IPS-18a (cell line): ENCODE measurements around the gene RAB11B.
A peak's percentile ranks its signal among the peaks of the same experiment; 100 is the strongest.

Experiments used
- H3K27ac ChIP-seq: one replicate; pipeline ENCODE4 v1.5.1; 2013; ENCODE audit warnings: low read length
- H3K27me3 ChIP-seq: one replicate; pipeline ENCODE4 v1.6.1; 2013; ENCODE audit warnings: mild to moderate bottlenecking, low read length; ENCODE audit not compliant: control insufficient read depth, insufficient read depth
- H3K36me3 ChIP-seq: one replicate; pipeline ENCODE4 v1.6.1; 2013; ENCODE audit warnings: low read depth, low read length; ENCODE audit not compliant: control insufficient read depth
- H3K4me1 ChIP-seq: one replicate; pipeline ENCODE4 v1.6.1; 2013; ENCODE audit warnings: low read depth, low read length; ENCODE audit not compliant: control insufficient read depth
- H3K4me3 ChIP-seq: one replicate; pipeline ENCODE4 v1.5.1; 2013; ENCODE audit warnings: low read length
- H3K9ac ChIP-seq: one replicate; pipeline ENCODE4 v1.6.1; 2013; ENCODE audit warnings: mild to moderate bottlenecking, low read length, moderate library complexity
- H3K9me3 ChIP-seq: one replicate; pipeline ENCODE4 v1.6.1; 2013; ENCODE audit warnings: low read depth, low read length; ENCODE audit not compliant: control insufficient read depth

RAB11B gene

DNA sequence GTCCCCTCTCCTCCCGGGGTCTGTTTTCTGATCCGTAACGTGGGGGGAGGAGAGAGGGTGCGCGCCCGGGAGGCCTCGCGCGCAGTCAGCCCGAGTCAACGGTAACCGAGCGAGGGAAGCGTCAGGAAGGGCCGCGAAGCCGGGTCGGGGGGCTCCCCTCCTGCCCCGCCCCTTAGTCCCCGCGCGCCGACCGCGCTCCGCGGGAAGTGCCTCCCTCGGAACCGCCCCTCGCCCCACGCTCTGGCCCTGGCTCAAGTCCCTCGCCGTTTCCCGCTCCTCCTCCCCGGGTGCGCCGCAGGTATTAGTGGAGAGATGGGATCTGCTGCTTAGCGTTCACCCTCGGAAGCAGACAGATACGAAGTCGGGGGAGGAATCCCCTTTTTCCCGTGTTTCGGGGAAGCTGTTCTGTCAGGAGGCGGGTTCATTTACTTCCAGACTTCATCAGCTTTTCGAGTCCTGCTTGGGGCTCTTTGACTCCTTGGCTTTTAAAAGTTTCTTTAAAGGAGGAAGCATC is 55.4 kb downstream of the RAB11B start:
- Histone ChIP-seq H3K9me3 (no peaks in the 10 kb centered on the region), H3K27me3 (no peaks in the 10 kb centered on the region), H3K9ac (peak overlapping the region; percentile 98), H3K4me3 (peak overlapping the region; percentile 88), H3K27ac (peak overlapping the region; percentile 93), H3K4me1 (peaks cover 33% of the 10 kb centered on the region), H3K36me3 (peaks cover 19% of the 10 kb centered on the region)

DNA sequence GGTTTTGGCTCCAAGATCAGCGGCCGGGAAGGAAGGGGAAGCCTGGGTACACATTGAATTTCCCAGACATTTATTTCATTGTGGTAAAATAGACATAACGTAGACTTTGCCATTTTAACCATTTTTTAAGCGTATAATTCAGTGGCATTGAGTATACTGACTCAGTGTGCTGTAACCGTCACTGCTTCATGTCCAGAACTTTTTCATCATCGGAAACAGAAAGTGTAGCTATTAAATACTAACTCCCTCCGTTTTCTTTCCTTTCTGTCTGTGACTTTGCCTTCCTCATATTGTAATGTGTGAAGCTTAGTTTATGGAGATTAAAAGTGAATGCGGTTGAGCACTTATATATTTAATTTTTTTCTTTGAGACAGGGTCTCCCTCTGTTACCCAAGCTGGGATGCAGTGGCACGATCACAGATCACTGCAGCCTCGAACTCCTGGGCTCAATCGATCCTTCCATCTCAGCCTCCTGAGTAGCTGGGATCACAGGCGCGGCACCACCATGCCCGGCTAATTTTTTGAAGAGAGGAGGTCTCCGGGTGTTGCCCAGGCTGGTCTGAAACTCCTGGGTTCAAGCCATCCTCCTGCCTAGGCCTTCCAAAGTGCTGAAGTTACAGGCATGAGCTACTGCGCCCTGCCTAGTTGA is 56.0 kb downstream of the RAB11B start:
- Histone ChIP-seq H3K4me1 (peaks cover 33% of the 10 kb centered on the region), H3K27ac (peak overlapping the region; percentile 93), H3K27me3 (no peaks in the 10 kb centered on the region)

DNA sequence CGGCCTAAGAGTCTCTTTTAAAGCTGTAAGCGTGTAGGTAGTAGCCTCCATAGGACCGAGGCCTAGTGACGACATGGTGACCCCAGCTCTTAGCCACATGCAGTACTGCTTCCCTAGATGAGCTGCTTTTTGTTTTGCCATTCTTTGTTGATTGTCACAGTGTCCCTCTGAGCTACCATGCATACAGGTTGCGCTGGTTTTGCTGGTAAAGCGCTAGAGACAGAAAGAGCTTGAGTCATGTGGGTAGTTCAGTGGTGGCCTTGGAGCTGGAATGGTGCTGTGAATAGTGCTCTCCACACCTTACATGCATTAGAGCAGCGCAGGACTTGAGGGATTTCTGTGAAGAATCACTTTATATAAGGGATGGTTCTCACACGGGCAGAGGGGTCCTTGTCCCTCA is 59.7 kb downstream of the RAB11B start:
- H3K27ac ChIP-seq = no peak overlapping the region
- peaks cover 34% of the 10 kb centered on the region for H3K4me1 ChIP-seq
- H3K9me3 ChIP-seq = no peaks in the 10 kb centered on the region
- no peaks in the 10 kb centered on the region for H3K27me3 ChIP-seq
- peaks cover 38% of the 10 kb centered on the region for H3K36me3 ChIP-seq
- no peak overlapping the region for H3K9ac ChIP-seq
- H3K4me3 ChIP-seq = no peak overlapping the region

More for the DNA sequence above, 56.0 kb downstream of the RAB11B start:
- H3K4me3 ChIP-seq = peak overlapping the region; percentile 88
- H3K36me3 ChIP-seq = peaks cover 19% of the 10 kb centered on the region
- H3K9me3 ChIP-seq = no peaks in the 10 kb centered on the region
- H3K9ac ChIP-seq = peak overlapping the region; percentile 98

DNA sequence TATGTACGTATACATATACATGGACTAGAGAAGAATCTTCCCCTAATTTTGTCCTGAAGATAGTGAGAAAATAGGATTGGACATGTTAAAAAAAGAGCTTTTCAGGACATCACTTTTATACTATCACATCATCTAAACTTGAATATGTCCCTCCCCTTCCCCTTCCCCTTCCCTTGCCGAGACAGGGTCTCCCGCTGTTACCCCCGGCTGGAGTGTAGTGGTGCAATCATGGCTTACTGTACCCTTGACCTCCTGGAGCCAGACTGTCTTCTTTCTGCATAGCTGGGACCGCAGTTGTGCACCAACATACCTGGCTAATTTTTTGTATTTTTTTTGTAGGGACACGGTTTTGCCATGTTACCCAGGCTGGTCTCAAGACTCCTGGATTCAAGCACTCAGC is 61.2 kb downstream of the RAB11B start:
- Histone ChIP-seq H3K36me3 (peaks cover 50% of the 10 kb centered on the region), H3K4me1 (peaks cover 32% of the 10 kb centered on the region), H3K9me3 (no peaks in the 10 kb centered on the region), H3K27ac (no peak overlapping the region), H3K4me3 (no peak overlapping the region), H3K9ac (no peak overlapping the region), H3K27me3 (no peaks in the 10 kb centered on the region)

DNA sequence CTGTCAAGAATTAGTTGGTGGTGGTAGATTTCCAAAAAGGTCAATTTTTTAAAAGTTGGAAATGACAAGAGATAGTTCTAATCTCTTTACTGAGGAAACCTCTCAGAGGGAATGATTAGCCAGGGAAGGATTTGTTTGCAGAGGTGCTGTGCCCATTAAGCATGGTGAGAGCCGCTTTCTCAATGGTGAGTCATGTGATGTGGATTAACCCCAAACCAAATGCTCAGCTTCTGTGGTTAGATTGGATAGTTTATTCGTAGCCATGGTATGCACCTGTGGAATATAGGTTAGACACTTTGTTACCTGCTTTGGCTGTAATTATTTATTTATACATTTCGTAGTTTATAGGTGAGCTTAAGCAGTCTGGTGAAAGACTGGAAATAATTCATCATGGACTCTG is 61.7 kb downstream of the RAB11B start:
- no peak overlapping the region for H3K9ac ChIP-seq
- H3K4me1 ChIP-seq = peaks cover 29% of the 10 kb centered on the region

GRCh38 chr19:8452446-8453123 is 62.4 kb downstream of the RAB11B start:
- H3K9ac ChIP-seq = no peak overlapping the region
- H3K27me3 ChIP-seq = no peaks in the 10 kb centered on the region
- no peak overlapping the region for H3K4me3 ChIP-seq
- H3K27ac ChIP-seq = no peak overlapping the region
- H3K9me3 ChIP-seq = no peaks in the 10 kb centered on the region
- peaks cover 51% of the 10 kb centered on the region for H3K36me3 ChIP-seq
- H3K4me1 ChIP-seq = peaks cover 29% of the 10 kb centered on the region

More for the DNA sequence above, 61.7 kb downstream of the RAB11B start:
- H3K27me3 ChIP-seq = no peaks in the 10 kb centered on the region
- H3K27ac ChIP-seq = no peak overlapping the region
- H3K4me3 ChIP-seq = no peak overlapping the region
- H3K9me3 ChIP-seq = no peaks in the 10 kb centered on the region
- H3K36me3 ChIP-seq = peaks cover 50% of the 10 kb centered on the region

DNA sequence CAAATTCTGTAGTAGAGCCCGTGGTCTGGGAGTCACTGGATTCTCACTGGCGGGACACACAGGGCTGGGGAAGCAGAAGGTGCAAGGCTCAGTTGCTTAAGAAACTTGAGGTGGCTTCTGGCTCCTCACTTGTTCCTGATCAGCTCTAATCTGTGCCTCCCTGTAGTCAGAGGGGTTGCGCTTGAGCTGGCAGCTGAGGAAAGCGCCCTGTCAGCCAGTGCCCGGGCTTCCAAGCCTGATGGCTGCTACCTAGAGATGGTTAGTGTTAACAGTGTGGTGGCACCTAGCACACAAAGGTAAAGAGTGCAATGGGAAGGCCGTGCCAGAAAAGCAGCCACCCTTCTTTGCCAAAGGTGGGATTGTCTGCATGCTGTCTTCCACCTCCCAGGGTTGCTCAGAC is 63.5 kb downstream of the RAB11B start:
- Histone ChIP-seq H3K36me3 (peaks cover 54% of the 10 kb centered on the region), H3K9ac (no peak overlapping the region), H3K27me3 (no peaks in the 10 kb centered on the region), H3K4me1 (peaks cover 36% of the 10 kb centered on the region), H3K4me3 (no peak overlapping the region), H3K9me3 (no peaks in the 10 kb centered on the region), H3K27ac (no peak overlapping the region)
